Lower leg skin (tissue), 3 donors: Measurements from ENCODE around the gene HNRNPC.

Experiments
- POLR2A ChIP-seq, 2 donors: fragments of 450-650 bp; IDR thresholded peaks; one replicate each; pipeline ENCODE4 v1.6.1; 2016 to 2017; ENCODE audit warnings: antibody characterized with exemption in 2 of 2, mild to moderate bottlenecking in 1 of 2, moderate library complexity in 1 of 2
- TF ChIP-seq, protein P1 (sequence below), 3 donors: fragments of 450-650 bp; IDR thresholded peaks; one replicate each; pipeline ENCODE4 v1.5.1; 2016; ENCODE audit warnings: antibody characterized with exemption in 3 of 3, mild to moderate bottlenecking in 3 of 3, moderate library complexity in 2 of 3

DNA sequence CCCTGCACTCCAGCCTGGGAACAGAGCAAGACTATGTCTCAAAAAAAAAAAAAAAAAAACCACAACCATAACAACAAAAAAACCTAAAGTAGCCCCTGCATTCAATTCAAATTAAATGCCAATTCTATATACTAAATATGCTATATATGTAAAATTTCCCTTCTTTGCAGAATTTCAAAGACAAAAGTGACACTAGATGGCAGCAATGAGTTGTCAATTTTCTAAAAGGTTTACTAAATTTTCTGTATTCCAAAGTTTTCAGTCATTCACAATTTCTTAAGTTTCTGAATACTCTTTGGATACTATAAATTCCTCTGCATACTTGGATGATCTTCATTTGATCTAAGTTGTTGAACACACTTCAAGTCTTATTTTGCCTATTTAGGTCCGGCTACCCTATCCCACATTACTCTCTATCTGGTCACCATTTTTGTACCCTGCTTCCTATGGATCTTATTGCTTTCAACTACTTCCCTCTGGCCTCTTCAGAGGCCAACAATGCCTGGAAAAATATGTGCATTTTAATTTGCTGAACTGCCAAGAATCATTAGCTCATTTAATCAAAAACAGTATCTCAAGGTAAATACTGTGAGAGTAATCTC is 27.9 kb downstream of the HNRNPC start:
- TF ChIP-seq, protein P1, sequence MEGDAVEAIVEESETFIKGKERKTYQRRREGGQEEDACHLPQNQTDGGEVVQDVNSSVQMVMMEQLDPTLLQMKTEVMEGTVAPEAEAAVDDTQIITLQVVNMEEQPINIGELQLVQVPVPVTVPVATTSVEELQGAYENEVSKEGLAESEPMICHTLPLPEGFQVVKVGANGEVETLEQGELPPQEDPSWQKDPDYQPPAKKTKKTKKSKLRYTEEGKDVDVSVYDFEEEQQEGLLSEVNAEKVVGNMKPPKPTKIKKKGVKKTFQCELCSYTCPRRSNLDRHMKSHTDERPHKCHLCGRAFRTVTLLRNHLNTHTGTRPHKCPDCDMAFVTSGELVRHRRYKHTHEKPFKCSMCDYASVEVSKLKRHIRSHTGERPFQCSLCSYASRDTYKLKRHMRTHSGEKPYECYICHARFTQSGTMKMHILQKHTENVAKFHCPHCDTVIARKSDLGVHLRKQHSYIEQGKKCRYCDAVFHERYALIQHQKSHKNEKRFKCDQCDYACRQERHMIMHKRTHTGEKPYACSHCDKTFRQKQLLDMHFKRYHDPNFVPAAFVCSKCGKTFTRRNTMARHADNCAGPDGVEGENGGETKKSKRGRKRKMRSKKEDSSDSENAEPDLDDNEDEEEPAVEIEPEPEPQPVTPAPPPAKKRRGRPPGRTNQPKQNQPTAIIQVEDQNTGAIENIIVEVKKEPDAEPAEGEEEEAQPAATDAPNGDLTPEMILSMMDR (IDR thresholded peaks at IDR 0.05) = no peak
- TF ChIP-seq POLR2A (IDR thresholded peaks at IDR 0.05) = no peak
